HG03103 (cell line): ENCODE measurements around the gene HSPA12B.
A peak's percentile ranks its signal among the peaks of the same experiment; 100 is the strongest.

ENCODE experiments used
- ATAC-seq: cut with Tn5 transposase; IDR thresholded peaks from one replicate; pipeline ENCODE4 v1.9.1; 2021; ENCODE audit warnings: low read depth; ENCODE audit not compliant: unreplicated experiment

HSPA12B gene

DNA sequence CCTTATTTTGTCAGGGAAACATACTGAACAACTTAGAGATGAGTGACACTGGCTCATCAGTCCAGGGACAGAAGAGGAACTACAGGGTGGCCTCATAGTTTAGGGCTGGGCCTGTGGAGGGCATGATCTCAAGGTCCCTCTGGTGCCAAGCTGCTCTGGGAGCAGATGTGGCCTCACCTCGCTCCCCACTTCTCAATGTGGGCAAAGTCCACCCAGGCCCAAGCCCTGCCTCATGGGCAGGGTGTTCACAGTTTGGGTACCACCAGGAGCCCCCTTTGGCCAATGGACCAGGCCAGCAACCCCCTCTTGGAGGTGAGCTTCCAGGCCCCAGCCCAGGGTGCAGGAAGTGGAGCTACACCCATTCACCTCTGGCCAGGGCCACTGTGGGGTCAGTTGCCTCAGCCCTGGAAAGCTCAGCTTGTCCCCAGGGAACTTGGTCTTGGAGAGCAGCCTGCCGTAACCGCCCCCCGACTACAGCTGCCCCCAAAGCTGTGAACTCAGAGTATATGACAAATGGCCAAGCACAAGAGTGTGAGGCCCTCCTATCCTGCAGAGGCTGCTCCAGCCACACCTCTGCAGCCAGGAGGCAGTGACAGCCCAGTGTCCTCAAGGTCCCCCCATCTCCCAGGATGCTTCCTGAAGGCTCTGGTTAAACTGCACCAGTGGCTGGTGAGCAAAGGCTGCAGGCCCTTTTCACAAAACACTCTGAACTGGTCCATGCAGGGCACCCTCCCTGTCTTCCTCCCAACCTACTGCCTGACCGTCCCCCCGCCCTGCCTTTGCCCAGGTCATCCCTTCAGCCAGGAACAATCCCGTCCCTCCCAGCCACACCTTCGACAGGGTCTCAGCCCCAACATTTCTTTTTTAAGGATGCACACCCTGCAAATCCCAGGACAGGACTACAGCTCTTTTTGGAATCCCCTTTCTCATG is 31.5 kb downstream of the HSPA12B start:
- no peak for ATAC-seq

DNA sequence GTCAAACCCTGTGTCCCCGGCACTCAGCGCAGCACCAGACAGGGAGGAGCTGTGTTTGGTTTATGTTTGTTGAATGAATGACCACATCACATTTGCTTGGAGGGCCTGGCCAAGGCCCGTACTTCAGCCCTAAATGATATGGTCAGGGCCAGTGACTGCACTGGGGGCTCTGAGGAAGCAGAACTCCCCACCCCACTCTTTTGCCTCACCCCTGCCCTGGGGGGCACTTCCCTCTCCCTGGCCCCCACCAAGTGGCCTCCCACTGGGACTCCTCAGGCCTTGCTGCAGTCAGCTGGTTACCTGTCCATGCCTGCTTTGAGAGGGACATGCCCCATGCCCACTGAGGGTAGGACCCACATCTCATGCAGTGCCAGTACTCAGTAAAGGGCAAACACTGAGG is 32.2 kb downstream of the HSPA12B start:
- no peak for ATAC-seq

DNA sequence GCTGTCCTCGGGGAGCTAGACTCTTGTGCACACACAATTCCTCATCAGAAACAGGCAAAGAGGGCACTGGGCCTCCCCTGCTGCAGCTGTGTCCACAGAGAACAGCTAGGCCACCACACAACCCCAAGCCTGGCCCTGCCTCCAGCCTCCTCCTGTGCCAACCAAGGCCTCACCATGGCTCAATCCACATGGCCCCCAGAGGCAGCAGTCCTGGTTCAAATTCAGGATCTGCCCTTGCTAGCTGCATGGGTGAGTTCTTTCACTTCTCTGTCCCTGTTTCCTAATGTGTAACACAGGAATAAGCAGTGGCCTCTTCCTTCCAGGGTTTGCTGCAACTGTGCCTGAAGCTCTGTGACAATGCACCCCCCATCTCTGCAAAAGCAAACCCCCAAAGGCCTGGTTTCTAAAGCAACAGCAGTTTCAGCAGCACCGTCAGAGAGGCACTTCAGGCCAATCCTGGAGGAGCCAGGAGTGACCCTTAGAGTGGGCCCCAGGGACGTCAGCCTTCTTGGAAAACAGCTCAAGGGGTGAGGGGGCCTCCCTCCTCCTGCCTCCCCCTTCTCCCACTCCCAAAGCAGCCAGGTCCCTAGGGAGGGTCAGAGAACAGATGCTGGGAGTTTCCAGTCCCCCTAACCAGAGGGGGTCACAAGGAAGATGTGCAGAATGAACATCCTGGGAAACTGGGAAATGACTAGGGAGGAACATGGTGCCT is 32.8 kb downstream of the HSPA12B start:
- ATAC-seq = no peak

DNA sequence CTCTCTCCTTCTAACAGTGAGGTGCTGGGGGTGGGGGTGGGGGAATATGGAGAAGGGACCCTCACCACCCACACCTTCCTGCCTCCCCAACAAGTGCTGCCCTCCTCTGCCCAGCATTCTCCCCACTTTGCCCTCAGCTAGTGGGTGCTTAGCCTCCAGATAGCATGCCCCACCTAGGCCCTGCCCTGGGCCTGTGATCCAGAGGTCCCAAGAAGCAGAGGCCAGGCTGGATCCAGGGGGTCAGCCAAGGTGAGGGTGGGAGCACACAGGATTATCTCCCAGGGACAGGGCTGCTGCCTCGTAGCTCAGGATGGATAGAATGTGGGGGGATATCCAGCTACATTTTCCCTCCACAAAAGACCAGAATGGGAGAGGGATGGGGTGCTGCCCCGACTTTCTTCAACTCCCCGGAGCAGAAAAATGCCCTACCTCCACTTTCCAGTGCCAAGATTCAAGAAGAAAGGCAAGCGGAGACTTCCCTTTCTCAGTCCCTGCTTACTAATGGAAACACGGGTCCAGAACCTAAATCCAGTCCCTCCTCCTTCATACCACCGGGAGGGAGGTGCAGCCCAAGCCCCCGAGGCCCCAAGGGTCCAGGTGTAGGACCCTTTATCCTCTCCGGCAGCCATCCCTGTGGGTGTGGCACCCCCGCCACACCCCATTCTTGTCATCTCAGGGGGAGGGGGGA is 34.1 kb downstream of the HSPA12B start:
- ATAC-seq = no peak

DNA sequence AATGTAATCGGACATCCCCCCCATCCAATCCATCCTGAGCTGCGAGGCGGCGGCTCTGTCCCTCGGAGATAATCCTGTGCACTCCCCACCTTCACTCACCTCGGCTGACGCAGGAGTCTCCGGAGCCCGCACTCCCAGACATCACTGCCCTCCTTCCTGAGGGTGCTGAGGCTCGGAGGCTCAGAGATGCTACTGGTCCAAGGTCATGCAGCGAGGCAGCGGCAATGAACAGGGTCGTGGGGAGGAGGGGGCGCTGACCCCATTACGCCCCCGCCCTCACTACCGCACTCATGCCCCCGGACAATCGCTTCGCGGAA is 34.6 kb downstream of the HSPA12B start:
- ATAC-seq = no peak

DNA sequence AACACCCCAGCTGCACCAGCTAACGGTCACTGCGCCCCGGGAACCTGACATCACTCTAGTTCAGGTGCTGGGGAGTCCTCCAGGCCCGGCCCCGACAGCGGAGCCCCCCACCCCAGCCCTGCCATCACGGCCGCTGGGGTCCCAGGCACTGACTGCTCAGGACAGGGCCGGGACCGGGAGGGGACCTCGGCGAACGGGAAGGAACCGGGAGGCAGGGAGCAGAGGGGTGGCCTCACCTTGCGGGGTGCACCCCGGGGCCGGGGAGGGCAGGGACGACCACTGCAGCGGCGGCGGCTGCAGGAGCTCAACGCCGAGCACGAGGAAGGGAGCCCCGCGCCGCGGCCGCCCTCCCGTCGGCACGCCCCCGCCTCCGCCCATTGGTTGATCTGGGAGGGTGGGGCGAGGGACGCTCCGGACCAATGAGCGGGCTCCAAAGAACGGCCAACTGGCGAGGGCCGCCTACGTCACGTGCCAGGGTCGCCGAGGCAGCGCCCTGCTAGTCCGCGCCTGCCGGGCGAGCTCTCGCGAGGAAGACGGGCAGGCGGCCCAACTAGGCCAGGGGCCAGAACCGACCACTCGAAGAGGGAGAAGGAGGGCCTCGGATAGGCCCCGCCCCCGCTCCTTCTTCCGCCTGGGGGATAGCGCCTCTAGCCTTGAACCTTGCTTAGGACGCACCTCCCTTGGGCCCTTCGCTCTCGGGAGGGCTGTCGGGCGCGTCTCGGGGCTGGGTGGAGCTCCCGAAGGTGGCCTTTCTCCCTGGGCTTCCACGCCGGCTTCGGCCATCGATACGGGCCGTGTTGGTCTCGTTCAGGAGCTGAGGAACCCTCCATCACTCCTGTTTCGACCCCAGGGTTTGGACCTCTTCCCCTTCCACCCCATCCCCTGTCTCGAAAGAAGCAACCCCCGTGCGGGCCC is 35.2 kb downstream of the HSPA12B start, which contains the start of gene ADISSP:
ADISSP (minus strand) TSS at position 327 of the 915 bp plus-strand sequence. CDS start 7,653 bp downstream, outside the sequence.
- peak; percentile 89 for ATAC-seq

GRCh38 chr20:3768342-3769130 is 36.1 kb downstream of the HSPA12B start:
- no peak for ATAC-seq

DNA sequence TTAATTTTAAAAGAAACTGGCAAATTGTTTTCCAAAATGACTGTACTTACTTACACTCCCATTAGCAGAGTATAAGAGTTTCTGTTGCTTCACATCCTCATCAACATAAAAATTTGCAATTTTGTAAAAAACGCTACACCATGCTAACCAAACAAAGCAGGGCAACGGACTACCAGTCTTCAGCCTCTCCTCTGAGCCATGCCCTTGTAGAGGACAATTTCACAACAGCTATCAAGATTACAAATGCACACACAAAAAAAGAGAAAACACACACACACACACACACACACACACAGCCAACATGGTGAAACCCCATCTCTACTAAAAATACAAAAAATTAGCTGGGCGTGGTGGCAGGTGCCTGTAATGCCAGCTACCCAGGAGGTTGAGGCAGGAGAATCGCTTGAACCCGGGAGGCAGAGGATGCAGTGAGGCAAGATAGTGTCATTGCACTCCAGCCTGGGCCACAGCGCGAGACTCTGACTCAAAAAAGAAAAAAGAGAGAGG is 39.1 kb downstream of the HSPA12B start:
- no peak for ATAC-seq

DNA sequence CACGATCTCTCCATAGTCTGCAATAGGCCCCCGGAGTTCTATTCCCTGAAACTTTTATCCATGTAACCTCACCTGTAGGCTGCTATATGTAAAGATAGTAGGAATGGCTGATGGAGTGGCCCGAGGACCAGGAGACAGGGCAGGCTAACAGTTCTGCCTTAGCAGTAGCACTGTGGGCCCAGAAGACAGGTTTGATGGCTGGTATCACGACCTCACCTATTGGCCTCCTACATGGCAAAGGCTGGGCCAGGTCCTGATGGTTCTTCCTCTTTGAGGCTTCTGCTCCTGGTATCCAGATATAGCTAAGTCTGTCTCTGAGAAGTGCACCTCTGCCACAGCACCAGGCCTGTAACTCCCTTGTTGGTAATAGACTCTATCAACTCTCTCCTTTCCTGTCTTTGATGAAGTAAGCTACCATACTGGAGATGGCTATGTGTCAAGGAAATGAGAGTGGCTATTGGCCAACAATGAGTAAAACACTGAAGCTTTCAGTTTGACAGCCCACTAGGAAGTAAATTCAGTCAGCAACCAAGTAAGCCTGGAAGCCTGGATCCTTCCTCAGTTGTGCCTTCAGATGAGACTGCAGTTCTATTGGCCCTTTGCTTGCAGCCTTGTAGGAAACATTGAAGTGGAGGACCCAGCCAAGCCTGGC is 43.1 kb downstream of the HSPA12B start:
- no peak for ATAC-seq

DNA sequence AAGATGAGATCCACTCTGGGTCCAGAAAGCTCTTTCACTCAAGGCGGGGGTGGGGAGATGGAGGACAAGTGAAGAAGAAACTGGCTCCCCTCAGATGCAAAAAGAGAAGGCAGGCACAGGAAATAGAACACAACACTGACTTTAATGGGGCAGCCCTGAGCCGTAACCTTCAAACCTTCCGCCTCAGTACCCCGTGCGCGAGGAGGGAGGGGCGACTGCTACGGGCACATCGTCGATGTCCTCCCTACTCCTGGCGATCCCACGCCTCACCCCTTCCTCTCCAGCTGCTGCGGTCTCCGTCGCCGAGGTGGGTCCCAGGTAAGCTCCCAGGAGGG is 44.9 kb downstream of the HSPA12B start:
- no peak for ATAC-seq

DNA sequence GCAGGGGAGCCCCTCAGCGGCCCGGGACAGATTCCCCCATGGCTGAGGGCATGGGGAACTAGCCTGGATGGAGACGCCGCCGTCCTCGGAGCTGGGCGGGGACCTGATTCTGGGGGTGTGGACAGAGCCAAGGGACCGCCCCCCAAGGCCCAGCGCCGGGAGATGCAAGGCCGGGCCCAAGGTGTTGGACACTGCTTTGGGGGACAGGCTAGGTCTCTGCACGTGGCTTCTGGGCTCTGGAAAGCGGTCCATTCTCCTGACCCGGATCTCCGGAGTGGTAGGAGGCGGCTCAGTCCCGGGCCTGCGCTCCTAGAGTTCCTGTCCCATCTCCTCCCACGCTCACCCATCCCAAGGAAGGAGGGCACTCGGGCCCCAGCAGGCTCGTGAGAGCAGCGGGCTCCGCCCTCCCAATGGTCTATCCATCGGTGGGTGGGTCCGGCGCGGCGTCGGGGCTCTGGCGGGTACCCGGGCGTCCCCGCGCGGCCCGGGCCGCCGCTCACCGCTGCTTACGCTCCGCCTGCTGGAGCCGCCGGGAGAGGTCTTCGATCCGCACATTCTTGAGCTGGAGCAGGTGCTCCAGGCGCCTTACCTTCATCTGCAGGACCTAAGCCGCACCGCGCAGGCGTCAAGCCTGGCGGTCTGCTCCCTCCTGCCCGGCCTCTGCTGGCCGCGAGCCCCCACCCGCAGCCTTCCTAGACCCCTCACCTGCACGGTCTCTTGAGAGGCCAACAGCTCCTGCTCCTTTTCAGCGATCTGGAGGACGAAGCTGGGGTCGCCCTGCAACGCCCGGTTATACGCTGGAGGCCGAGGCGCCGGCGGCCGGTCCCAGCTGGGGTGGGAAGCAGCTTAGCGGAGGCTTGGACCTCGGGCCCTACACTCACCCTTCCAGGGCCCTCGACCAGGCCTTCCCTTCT is 45.5 kb downstream of the HSPA12B start:
- no peak for ATAC-seq

- ATAC-seq = no peak
These were observed 46.5 kb downstream of the HSPA12B start for GRCh38 chr20:3778976-3779375.

DNA sequence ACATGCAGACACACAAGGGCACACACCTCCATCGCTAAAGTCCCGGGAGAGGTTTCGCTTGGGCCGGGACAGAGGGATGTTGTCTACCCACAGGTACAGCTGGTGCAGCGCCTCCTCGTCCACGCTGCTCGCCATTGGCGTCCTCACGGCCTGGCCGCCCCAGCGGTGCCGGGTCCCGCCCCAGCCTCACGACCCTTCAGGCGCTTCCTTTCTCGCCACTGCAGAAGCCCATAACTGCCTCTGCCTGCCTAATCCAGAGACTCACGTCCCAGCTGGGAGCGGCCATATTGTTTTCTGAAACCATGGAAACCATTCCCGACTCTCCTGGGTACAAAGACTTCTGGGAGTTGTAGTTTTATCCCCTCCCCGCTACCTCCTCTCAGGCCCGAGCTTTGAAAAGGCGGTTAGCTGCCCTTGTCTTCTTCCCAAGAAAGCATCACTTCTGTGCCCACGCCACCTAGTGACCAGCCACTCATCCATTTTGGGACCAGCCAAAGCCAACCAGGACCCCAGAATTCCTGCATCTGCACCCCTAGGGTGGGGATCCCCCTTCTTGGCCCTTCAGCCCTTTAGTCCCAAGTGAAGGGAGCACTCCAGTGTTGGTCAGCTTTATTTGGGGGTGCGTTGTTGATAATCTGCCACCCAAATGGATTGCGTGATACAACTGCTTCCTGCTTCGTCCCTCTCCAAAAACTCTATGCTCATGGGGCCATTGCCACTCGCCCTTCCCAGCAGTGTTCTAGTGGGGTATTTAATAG is 48.8 kb downstream of the HSPA12B start, which contains the start of gene SPEF1:
SPEF1 (minus strand) TSS at position 296 of the 758 bp plus-strand sequence; CDS start at position 135, 161 bp downstream.
- ATAC-seq = peak; percentile 49

DNA sequence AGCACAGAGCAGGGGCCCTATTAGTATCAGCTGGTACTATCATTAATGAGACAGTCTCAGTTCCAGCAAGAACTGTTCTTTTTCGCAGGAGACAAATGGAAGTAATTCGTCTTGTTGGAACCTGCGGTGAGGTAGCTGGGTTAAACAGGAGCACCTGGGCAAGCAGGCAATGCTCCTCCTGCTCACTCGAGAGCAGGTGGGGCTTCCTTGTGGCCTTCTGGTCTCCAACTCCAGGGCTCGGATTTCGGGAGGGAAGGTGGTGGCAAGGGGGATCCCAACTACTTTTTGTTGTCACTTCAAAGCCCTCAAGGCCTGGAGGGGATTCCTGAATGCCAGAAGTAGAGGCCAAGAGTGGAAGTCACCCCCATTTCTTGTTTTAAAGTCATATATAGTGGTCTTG is 50.1 kb downstream of the HSPA12B start:
- ATAC-seq = no peak

DNA sequence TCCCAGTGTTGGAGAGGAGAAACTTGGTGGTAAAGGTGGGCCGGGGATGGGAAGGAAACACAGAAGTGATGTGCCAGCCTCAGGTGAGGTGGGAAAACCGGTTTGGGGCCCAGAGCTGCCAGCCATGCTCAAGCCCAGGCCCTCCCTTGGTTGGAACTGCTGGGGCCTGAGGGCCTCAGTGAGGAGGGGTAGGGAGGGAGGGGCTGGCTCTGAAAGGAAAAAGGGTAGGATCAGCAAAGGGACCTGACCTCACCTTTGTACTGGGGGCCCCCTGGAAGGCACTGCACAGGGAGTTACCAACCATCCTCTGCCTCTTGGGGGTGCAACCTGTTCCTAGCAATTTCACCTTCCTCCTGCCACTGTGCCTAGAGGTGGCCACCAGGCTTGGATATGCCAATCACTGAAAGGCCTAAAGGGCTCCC is 50.6 kb downstream of the HSPA12B start:
- ATAC-seq = no peak

- no peak for ATAC-seq
These were observed 51.2 kb downstream of the HSPA12B start for GRCh38 chr20:3783511-3784195.
